Measurements from ENCODE around the gene PTPRM. TPM values are rescaled to one million over a fixed set of nuclear protein-coding genes. Genes with fewer than 3 reads are reported as not detected.

Gene PTPRM
- total and polyA plus RNA-seq, 2 experiments from 2014 or later: 30.9 to 62.8 TPM

- no peaks in the 10 kb centered on the region for H3K27me3 ChIP-seq (replicated peaks; ENCODE audit: insufficient read depth)
- no peaks in the 10 kb centered on the region for H3K9me3 ChIP-seq (ENCODE audit: low read depth)
- 3 to 7% methylated on average over 2 of the region's 2 CpGs for WGBS, 2 experiments (ENCODE audit: low coverage in 1 of 2, low lambda C conversion rate in 2 of 2, missing lambda C conversion rate in 2 of 2)
- no peaks in the 10 kb centered on the region for H4K20me1 ChIP-seq (ENCODE audit: insufficient read depth)
- peak overlapping the region; percentile 34 for H3K4me3 ChIP-seq
- peak overlapping the region; percentile 59 for H3K27ac ChIP-seq
- in situ Hi-C loops (cut with MboI): no loop called here
- no peaks in the 10 kb centered on the region for H3K9me2 ChIP-seq (ENCODE audit: insufficient read depth)
- no peak overlapping the region for H2AFZ ChIP-seq
- H3K4me1 ChIP-seq (ENCODE audit: insufficient read depth): peaks cover 28% of the 10 kb centered on the region
- peak overlapping the region; percentile 36 for H3K9ac ChIP-seq
- TF ChIP-seq EZH2 (IDR thresholded peaks at IDR 0.05; ENCODE audit: insufficient read depth, poor library complexity, severe bottlenecking) (no peak), EZH2phosphoT487 (IDR thresholded peaks at IDR 0.05; ENCODE audit: insufficient read depth, low read depth) (no peak)
- no peaks in the 10 kb centered on the region for H3K36me3 ChIP-seq (ENCODE audit: low read depth)
- H3K79me2 ChIP-seq (ENCODE audit: insufficient read depth): peaks cover 71% of the 10 kb centered on the region
- peak overlapping the region; percentile 70 for H3K4me2 ChIP-seq (ENCODE audit: unreplicated experiment)
- H3F3A ChIP-seq (ENCODE audit: insufficient read depth): peaks cover 30% of the 10 kb centered on the region
- peak; percentile 65 for DNase-seq
Observed at GRCh38 chr18:7608781-7609201, 41.7 kb downstream of the PTPRM start.

- in situ Hi-C loops (cut with MboI): no loop called here
- H3K36me3 ChIP-seq (ENCODE audit: low read depth): no peaks in the 10 kb centered on the region
- H3K27ac ChIP-seq: peak overlapping the region; percentile 59
- H3K4me3 ChIP-seq: no peak overlapping the region
- H2AFZ ChIP-seq: no peak overlapping the region
- H3K79me2 ChIP-seq (ENCODE audit: insufficient read depth): peaks cover 71% of the 10 kb centered on the region
- H3K9ac ChIP-seq: no peak overlapping the region
- H3K4me1 ChIP-seq (ENCODE audit: insufficient read depth): peaks cover 28% of the 10 kb centered on the region
- WGBS, 2 experiments (ENCODE audit: low coverage in 1 of 2, low lambda C conversion rate in 2 of 2, missing lambda C conversion rate in 2 of 2): 54 to 58% methylated on average over 1 of the region's 1 CpG
- H3K9me3 ChIP-seq (ENCODE audit: low read depth): no peaks in the 10 kb centered on the region
- DNase-seq: peak; percentile 21
- TF ChIP-seq EZH2 (IDR thresholded peaks at IDR 0.05; ENCODE audit: insufficient read depth, poor library complexity, severe bottlenecking): no peak
- no peak for TF ChIP-seq EZH2phosphoT487 (IDR thresholded peaks at IDR 0.05; ENCODE audit: insufficient read depth, low read depth)
- no peaks in the 10 kb centered on the region for H3K27me3 ChIP-seq (replicated peaks; ENCODE audit: insufficient read depth)
- no peaks in the 10 kb centered on the region for H4K20me1 ChIP-seq (ENCODE audit: insufficient read depth)
- no peaks in the 10 kb centered on the region for H3K9me2 ChIP-seq (ENCODE audit: insufficient read depth)
- H3K4me2 ChIP-seq (ENCODE audit: unreplicated experiment): peak overlapping the region; percentile 70
- peaks cover 30% of the 10 kb centered on the region for H3F3A ChIP-seq (ENCODE audit: insufficient read depth)
Observed at GRCh38 chr18:7609617-7610016, 42.5 kb downstream of the PTPRM start.

GRCh38 chr18:7614042-7614441 lies 46.9 kb downstream of the PTPRM start:
- peaks cover 75% of the 10 kb centered on the region for H3K79me2 ChIP-seq (ENCODE audit: insufficient read depth)
- no peaks in the 10 kb centered on the region for H3K9me2 ChIP-seq (ENCODE audit: insufficient read depth)
- WGBS, 2 experiments (ENCODE audit: low coverage in 1 of 2, low lambda C conversion rate in 2 of 2, missing lambda C conversion rate in 2 of 2): 97% methylated on average over 4 of the region's 4 CpGs
- DNase-seq: no peak
- TF ChIP-seq EZH2 (IDR thresholded peaks at IDR 0.05; ENCODE audit: insufficient read depth, poor library complexity, severe bottlenecking): no peak
- no peak for TF ChIP-seq EZH2phosphoT487 (IDR thresholded peaks at IDR 0.05; ENCODE audit: insufficient read depth, low read depth)
- H2AFZ ChIP-seq: no peak overlapping the region
- H3K4me1 ChIP-seq (ENCODE audit: insufficient read depth): peaks cover 36% of the 10 kb centered on the region
- no peaks in the 10 kb centered on the region for H3K27me3 ChIP-seq (replicated peaks; ENCODE audit: insufficient read depth)
- peaks cover 39% of the 10 kb centered on the region for H3F3A ChIP-seq (ENCODE audit: insufficient read depth)
- H3K9ac ChIP-seq: no peak overlapping the region
- no peak overlapping the region for H3K4me2 ChIP-seq (ENCODE audit: unreplicated experiment)
- H3K4me3 ChIP-seq: no peak overlapping the region
- in situ Hi-C loops (cut with MboI): no loop called here
- H3K36me3 ChIP-seq (ENCODE audit: low read depth): no peaks in the 10 kb centered on the region
- no peak overlapping the region for H3K27ac ChIP-seq
- H3K9me3 ChIP-seq (ENCODE audit: low read depth): no peaks in the 10 kb centered on the region
- no peaks in the 10 kb centered on the region for H4K20me1 ChIP-seq (ENCODE audit: insufficient read depth)

GRCh38 chr18:7615840-7616239 lies 48.7 kb downstream of the PTPRM start:
- Histone ChIP-seq H3K9me2 (ENCODE audit: insufficient read depth) (no peaks in the 10 kb centered on the region), H3K79me2 (ENCODE audit: insufficient read depth) (peaks cover 86% of the 10 kb centered on the region), H3K4me2 (ENCODE audit: unreplicated experiment) (no peak overlapping the region), H3K9ac (no peak overlapping the region), H3K36me3 (ENCODE audit: low read depth) (no peaks in the 10 kb centered on the region), H3K4me3 (no peak overlapping the region), H2AFZ (no peak overlapping the region), H3K27ac (no peak overlapping the region), H3K4me1 (ENCODE audit: insufficient read depth) (peaks cover 36% of the 10 kb centered on the region), H3K9me3 (ENCODE audit: low read depth) (no peaks in the 10 kb centered on the region), H3K27me3 (replicated peaks; ENCODE audit: insufficient read depth) (no peaks in the 10 kb centered on the region), H4K20me1 (ENCODE audit: insufficient read depth) (no peaks in the 10 kb centered on the region), H3F3A (ENCODE audit: insufficient read depth) (peaks cover 31% of the 10 kb centered on the region)
- in situ Hi-C loops (cut with MboI): no loop called here
- DNase-seq: no peak
- WGBS, 2 experiments (ENCODE audit: low coverage in 1 of 2, low lambda C conversion rate in 2 of 2, missing lambda C conversion rate in 2 of 2): 97 to 99% methylated on average over 9 of the region's 9 CpGs
- TF ChIP-seq EZH2 (IDR thresholded peaks at IDR 0.05; ENCODE audit: insufficient read depth, poor library complexity, severe bottlenecking) (no peak), EZH2phosphoT487 (IDR thresholded peaks at IDR 0.05; ENCODE audit: insufficient read depth, low read depth) (no peak)

DNA sequence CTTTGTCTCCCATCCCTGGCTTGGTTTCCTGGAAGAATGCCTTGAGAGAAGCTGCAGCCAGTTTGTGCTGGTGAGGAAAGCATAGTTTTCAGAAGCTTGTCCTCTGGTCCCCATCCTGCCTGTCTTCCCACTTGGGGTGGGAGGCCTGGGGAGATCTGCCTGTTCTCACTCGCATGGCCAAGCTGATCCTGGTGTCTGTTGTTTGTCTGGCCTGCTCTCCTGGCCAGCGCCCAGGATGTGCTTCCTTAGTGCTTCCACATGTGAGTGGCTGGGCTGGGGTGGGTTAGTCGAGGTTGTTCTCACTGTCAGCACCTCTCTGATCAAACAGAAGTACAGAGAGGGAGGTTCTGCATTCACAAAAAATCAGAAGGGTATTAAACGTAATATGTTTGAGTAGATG lies 49.5 kb downstream of the PTPRM start:
- H3K9ac ChIP-seq: peak overlapping the region; percentile 49

More for the DNA sequence above, 49.5 kb downstream of the PTPRM start:
- Histone ChIP-seq H3K27ac (peak overlapping the region; percentile 71; the same call in 1 of the 2 replicates), H3K4me1 (ENCODE audit: insufficient read depth) (peaks cover 36% of the 10 kb centered on the region), H3K9me2 (ENCODE audit: insufficient read depth) (no peaks in the 10 kb centered on the region), H3K4me2 (ENCODE audit: unreplicated experiment) (peak overlapping the region; percentile 86), H3K36me3 (ENCODE audit: low read depth) (no peaks in the 10 kb centered on the region), H3K79me2 (ENCODE audit: insufficient read depth) (peaks cover 88% of the 10 kb centered on the region), H3K4me3 (peak overlapping the region; percentile 69), H2AFZ (no peak overlapping the region), H3K27me3 (replicated peaks; ENCODE audit: insufficient read depth) (no peaks in the 10 kb centered on the region), H4K20me1 (ENCODE audit: insufficient read depth) (no peaks in the 10 kb centered on the region), H3K9me3 (ENCODE audit: low read depth) (no peaks in the 10 kb centered on the region), H3F3A (ENCODE audit: insufficient read depth) (peaks cover 31% of the 10 kb centered on the region)
- in situ Hi-C loops (cut with MboI): no loop called here
- TF ChIP-seq EZH2phosphoT487 (IDR thresholded peaks at IDR 0.05; ENCODE audit: insufficient read depth, low read depth): no peak
- TF ChIP-seq EZH2 (IDR thresholded peaks at IDR 0.05; ENCODE audit: insufficient read depth, poor library complexity, severe bottlenecking): no peak
- peak; percentile 57 for DNase-seq
- whole genome bisulfite sequencing, 2 experiments (ENCODE audit: low coverage in 1 of 2, low lambda C conversion rate in 2 of 2, missing lambda C conversion rate in 2 of 2): 13 to 15% methylated on average over 4 of the region's 4 CpGs
